Measurements from ENCODE around the gene EMC7.

EMC7 gene

GRCh38 chr15:34038023-34038870 is 63.4 kb downstream of the EMC7 start:
- DNase-seq (ENCODE audit: low read depth), result peak; percentile 43

All from fibroblast of the conjunctiva (primary cell).